K562 (cell line): Measurements from ENCODE around the gene MRPL9. TPM values are rescaled to one million over a fixed set of nuclear protein-coding genes. Genes with fewer than 3 reads are reported as not detected.

Source experiments
- ARID3A ChIP-seq: IDR thresholded peaks from 2 replicates; pipeline ENCODE4 v1.6.1; 2012; ENCODE audit warnings: low read depth, low read length, improper control_type of control experiment, borderline replicate concordance
- ATF4 ChIP-seq: fragments of 450-650 bp; formaldehyde crosslinking; IDR thresholded peaks from 2 replicates; pipeline ENCODE4 v1.4.0; 2022; ENCODE audit warnings: mild to moderate bottlenecking, moderate library complexity
- BCLAF1 ChIP-seq, 2 experiments: fragments of 450-650 bp in 1 of 2; IDR thresholded peaks; 2 replicates each; pipeline ENCODE4 v1.6.1; 2011 to 2017; ENCODE audit warnings: low read depth in 2 of 2, antibody characterized with exemption in 1 of 2, borderline replicate concordance in 1 of 2, low read length in 1 of 2, mild to moderate bottlenecking in 1 of 2, mixed read lengths in 1 of 2; ENCODE audit not compliant: control insufficient read depth in 1 of 2
- CBX1 ChIP-seq: sonication (generic); IDR thresholded peaks from 2 replicates; pipeline ENCODE4 v1.6.1; 2016; ENCODE audit warnings: antibody characterized with exemption, low read depth, mild to moderate bottlenecking
- FOSL1 ChIP-seq: fragments of 200-800 bp; sonication (Bioruptor generic); conservative IDR thresholded peaks from 2 replicates; pipeline ENCODE4 v1.6.1; 2016; ENCODE audit warnings: missing genetic modification characterization, missing compliant biosample characterization
- SAFB ChIP-seq: fragments of 200-400 bp; formaldehyde crosslinking; IDR thresholded peaks from 2 replicates; pipeline ENCODE4 v1.6.1; 2017; ENCODE audit warnings: low read depth, low read length, borderline replicate concordance
- SFPQ ChIP-seq: fragments of 200-400 bp; formaldehyde crosslinking; IDR thresholded peaks from 2 replicates; pipeline ENCODE4 v1.6.1; 2017; ENCODE audit warnings: mild to moderate bottlenecking, low read depth, low read length, moderate library complexity
- UBTF ChIP-seq, 2 experiments: IDR thresholded peaks; 2 replicates each; pipeline ENCODE4 v1.6.1; 2012; ENCODE audit warnings: improper control_type of control experiment in 2 of 2, low read depth in 2 of 2, low read length in 2 of 2, borderline replicate concordance in 1 of 2
- ZBTB26 ChIP-seq: fragments of 450-650 bp; formaldehyde crosslinking; IDR thresholded peaks from 2 replicates; pipeline ENCODE4 v1.4.0; 2022; ENCODE audit warnings: missing genetic modification characterization
- ZNF830 ChIP-seq: fragments of 250-450 bp; sonication (Bioruptor Pico); IDR thresholded peaks from 2 replicates; pipeline ENCODE4 v1.5.0; 2021; ENCODE audit warnings: mild to moderate bottlenecking
- polyA plus RNA-seq, 8 experiments: library from polyadenylated mRNA; depleted of rRNA in 4 of 8; stranded (reverse) in 5 of 8; unstranded in 3 of 8; fragments of >200 nt; fragmentation: Nextera tagmentation in 2 of 8; fragmentation: Illumina TruSeq in 1 of 8; extraction: Ambion mirVana in 2 of 8; extraction: Trizol in 1 of 8; gene quantifications; 2 replicates each; pipeline versions ENCODE4 v1.2.1 to v1.2.3, GENCODE V29; 2011 to 2014; ENCODE audit warnings: inconsistent platforms in 1 of 8, missing spikeins in 1 of 8
- total RNA-seq, 7 experiments: library from RNA; depleted of rRNA in 6 of 7; stranded (reverse); fragments of >200 nt in 6 of 7; fragmentation: Illumina TruSeq in 2 of 7; extraction: Trizol in 2 of 7; gene quantifications; 2 replicates each; pipeline versions ENCODE4 v1.2.1 to v1.2.3, GENCODE V29; 2011 to 2021; ENCODE audit warnings: low replicate concordance in 1 of 7

MRPL9 gene
- total and polyA plus RNA-seq, 9 of the 15 experiments (the other 6 are each of a cell fraction or from before 2014, with no cell fraction given): 38.0 to 162 (median 111) TPM

GRCh38 chr1:151762941-151763921, at the start of gene MRPL9 (continued):
- TF ChIP-seq FOSL1 (tag) (no peak; the same call in 1 of the 2 replicates), BCLAF1 (IDR thresholded peaks at IDR 0.05; ENCODE audit: borderline replicate concordance in 1 of 2, control insufficient read depth in 1 of 2, low read depth in 2 of 2, low read length in 1 of 2) (0 out of 4 replicates have a peak, but pooled peaks of 1 of the 2 experiments have one; percentile 25), ATF4 (CRISPR knock-in tag) (no peak), UBTF (IDR thresholded peaks at IDR 0.05; ENCODE audit: borderline replicate concordance in 1 of 2, low read depth in 2 of 2, low read length in 2 of 2) (no peak), ZNF830 (0 out of 2 replicates have a peak, but pooled peaks have one; percentile 35), ARID3A (no peak), SFPQ (no peak), SAFB (no peak), ZBTB26 (CRISPR knock-in tag) (0 out of 2 replicates have a peak, but pooled peaks have one; percentile 23), CBX1 (peak; percentile 76; the same call in 1 of the 2 replicates)
